GM18870 (cell line): Measurements from ENCODE around the gene MDFIC.

Experiments
- ATAC-seq: cut with Tn5 transposase; IDR thresholded peaks from one replicate; pipeline ENCODE4 v1.9.1; 2021; ENCODE audit warnings: moderate library complexity; ENCODE audit not compliant: unreplicated experiment

Gene MDFIC

GRCh38 chr7:115034515-115034914 lies 112.6 kb downstream of the MDFIC start:
- no peak for ATAC-seq

- no peak for ATAC-seq
Measured at GRCh38 chr7:115037128-115037802, 115.4 kb downstream of the MDFIC start.

GRCh38 chr7:115038158-115038557 lies 116.3 kb downstream of the MDFIC start:
- ATAC-seq, result no peak

- no peak for ATAC-seq
Measured at GRCh38 chr7:115040057-115040456, 118.2 kb downstream of the MDFIC start.

GRCh38 chr7:115040495-115040894 lies 118.6 kb downstream of the MDFIC start:
- ATAC-seq, result no peak

- ATAC-seq, result no peak
Measured at GRCh38 chr7:115042596-115042995, 120.7 kb downstream of the MDFIC start.

- no peak for ATAC-seq
Measured at GRCh38 chr7:115043605-115044004, 121.7 kb downstream of the MDFIC start.

GRCh38 chr7:115044224-115044623 lies 122.3 kb downstream of the MDFIC start:
- no peak for ATAC-seq

GRCh38 chr7:115047958-115048720 lies 126.2 kb downstream of the MDFIC start:
- no peak for ATAC-seq

- no peak for ATAC-seq
Measured at GRCh38 chr7:115052706-115053105, 130.8 kb downstream of the MDFIC start.

- ATAC-seq, result no peak
Measured at GRCh38 chr7:115054478-115055065, 132.7 kb downstream of the MDFIC start.

GRCh38 chr7:115056019-115056418 lies 134.1 kb downstream of the MDFIC start:
- ATAC-seq, result no peak

- no peak for ATAC-seq
Measured at GRCh38 chr7:115058726-115059125, 136.8 kb downstream of the MDFIC start.

- no peak for ATAC-seq
Measured at GRCh38 chr7:115059321-115059720, 137.4 kb downstream of the MDFIC start.

GRCh38 chr7:115060095-115060870 lies 138.4 kb downstream of the MDFIC start:
- ATAC-seq, result peak; percentile 54

GRCh38 chr7:115066050-115066449 lies 144.2 kb downstream of the MDFIC start:
- peak; percentile 61 for ATAC-seq

- peak; percentile 69 for ATAC-seq
Measured at GRCh38 chr7:115066634-115067033, 144.7 kb downstream of the MDFIC start.

GRCh38 chr7:115068220-115068619 lies 146.3 kb downstream of the MDFIC start:
- no peak for ATAC-seq
